ENCODE results near the gene MMP17. TPM values are rescaled to one million over a fixed set of nuclear protein-coding genes. Genes with fewer than 3 reads are reported as not detected.

MMP17 gene
- total and polyA plus RNA-seq, 12 donors, result 0.28 to 3.7 (median 1.0) TPM; not detected in 1

DNA sequence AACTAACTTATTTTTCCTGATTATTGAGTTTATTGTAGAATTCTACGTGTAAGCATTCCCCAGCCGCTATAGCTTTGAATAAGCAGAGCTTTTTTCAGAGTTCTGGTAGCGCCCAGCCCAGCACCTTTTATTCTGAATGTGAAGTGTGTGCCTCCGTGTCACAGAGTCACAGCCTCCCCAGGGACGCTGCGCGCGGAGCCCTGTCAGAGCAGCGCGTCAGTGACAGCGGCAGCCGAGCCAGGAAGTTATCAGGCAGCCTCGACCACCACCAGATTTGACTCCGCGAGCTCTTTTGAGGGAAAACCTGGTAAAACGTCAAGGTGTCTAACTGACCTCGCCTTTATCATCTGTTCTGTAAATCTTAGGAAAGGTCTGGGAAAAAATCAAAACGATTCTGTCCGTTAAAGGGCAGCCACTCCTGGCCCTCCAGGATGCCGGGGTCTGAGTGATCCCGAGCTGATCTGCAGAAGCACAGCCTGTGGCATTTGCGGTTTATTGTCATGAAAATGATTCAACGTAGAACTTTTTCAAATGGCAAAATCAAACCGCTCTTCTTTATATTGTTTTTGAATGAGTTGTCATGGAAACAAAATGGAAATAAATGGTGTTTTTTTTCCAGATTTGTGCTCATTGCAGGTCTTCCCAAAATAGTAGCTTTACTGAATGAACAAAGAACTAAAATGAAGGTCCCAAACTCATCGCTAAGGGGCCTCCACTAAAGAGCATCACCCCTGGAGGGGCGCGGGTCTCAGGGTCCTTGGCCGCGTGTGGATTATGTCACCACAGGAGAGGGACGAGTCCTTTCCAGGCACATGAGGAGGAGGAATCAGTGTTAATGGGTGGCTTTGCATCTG, 43.1 kb upstream of the MMP17 start:
- no peak overlapping the region for H3K27ac ChIP-seq
- peaks cover 0 to 10% (median 0%) of the 10 kb centered on the region in 9 donors for H3K4me1 ChIP-seq

DNA sequence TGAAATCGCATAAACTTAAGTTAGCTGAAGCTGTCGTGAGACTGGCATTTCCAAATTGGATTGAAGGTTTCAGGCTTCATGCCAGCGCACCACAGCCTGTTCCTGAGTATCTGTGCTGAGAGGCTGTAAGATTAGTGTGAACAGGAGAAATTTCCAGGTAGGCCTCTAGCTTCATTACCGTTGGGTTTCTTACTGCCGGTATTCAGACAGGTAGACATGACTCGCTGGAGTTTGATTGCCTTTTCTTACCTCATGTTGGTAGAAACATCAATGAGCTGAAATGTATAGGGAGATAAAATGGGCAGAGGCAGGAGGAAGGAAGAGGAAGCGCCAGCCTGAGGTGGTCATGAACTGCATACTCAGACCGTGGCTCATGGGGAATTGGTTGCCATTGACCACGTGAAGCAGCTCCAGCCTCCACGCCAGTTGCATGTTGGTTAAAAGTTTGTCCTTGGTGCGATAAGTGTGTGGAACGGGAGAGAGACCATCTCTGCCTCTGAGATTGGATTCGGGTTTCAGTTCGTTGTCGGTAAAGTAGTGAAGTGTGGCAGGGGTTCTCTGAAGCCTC, 42.3 kb upstream of the MMP17 start:
- WGBS, 2 donors, result 90 to 93% methylated on average over 15 of the region's 15 CpGs
- H3K4me3 ChIP-seq, result no peak overlapping the region
- intact Hi-C loops (cut with DNase I), result no loop called here
- TF ChIP-seq, protein P1, sequence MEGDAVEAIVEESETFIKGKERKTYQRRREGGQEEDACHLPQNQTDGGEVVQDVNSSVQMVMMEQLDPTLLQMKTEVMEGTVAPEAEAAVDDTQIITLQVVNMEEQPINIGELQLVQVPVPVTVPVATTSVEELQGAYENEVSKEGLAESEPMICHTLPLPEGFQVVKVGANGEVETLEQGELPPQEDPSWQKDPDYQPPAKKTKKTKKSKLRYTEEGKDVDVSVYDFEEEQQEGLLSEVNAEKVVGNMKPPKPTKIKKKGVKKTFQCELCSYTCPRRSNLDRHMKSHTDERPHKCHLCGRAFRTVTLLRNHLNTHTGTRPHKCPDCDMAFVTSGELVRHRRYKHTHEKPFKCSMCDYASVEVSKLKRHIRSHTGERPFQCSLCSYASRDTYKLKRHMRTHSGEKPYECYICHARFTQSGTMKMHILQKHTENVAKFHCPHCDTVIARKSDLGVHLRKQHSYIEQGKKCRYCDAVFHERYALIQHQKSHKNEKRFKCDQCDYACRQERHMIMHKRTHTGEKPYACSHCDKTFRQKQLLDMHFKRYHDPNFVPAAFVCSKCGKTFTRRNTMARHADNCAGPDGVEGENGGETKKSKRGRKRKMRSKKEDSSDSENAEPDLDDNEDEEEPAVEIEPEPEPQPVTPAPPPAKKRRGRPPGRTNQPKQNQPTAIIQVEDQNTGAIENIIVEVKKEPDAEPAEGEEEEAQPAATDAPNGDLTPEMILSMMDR (IDR thresholded peaks at IDR 0.05), result no peak
- no peaks in the 10 kb centered on the region for H3K27me3 ChIP-seq
- H3K4me1 ChIP-seq, result peaks cover 0 to 10% (median 0%) of the 10 kb centered on the region in 9 donors
- no peaks in the 10 kb centered on the region for H3K9me3 ChIP-seq
- no peak overlapping the region for H3K27ac ChIP-seq
- peaks cover 0 to 95% (median 39%) of the 10 kb centered on the region in 9 donors for H3K36me3 ChIP-seq
- DNase-seq, result no peak
- no peak for ATAC-seq

More for the DNA sequence above, 43.1 kb upstream of the MMP17 start:
- ATAC-seq (no peak), DNase-seq (no peak)
- H3K27me3 ChIP-seq, result no peaks in the 10 kb centered on the region
- TF ChIP-seq, protein P1 (IDR thresholded peaks at IDR 0.05), result no peak
- intact Hi-C loops (cut with DNase I), result no loop called here
- peaks cover 0 to 95% (median 41%) of the 10 kb centered on the region in 9 donors for H3K36me3 ChIP-seq
- H3K4me3 ChIP-seq, result no peak overlapping the region
- 83 to 84% methylated on average over 30 of the region's 30 CpGs for WGBS, 2 donors
- no peaks in the 10 kb centered on the region for H3K9me3 ChIP-seq

DNA sequence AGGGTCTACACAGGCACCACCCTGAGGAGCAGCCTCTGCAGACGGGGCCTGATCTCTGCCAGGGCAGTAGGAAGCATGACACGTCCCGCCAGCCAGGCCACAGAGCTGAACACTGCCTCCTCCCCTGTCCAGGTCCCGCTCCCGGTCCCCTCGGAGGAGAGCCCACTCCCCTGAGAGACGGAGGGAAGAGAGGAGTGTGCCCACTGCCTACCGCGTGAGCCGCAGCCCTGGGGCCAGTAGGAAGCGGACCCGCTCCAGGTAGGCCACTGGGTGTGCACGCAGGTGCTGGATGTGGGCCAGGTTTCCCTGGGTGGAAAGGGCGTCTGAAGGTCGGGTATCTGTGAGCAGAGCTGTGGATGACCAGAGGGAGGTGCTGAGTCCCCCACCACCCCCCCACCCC, 41.9 kb upstream of the MMP17 start:
- H3K4me1 ChIP-seq, result peaks cover 0 to 10% (median 0%) of the 10 kb centered on the region in 9 donors
- intact Hi-C loops (cut with DNase I), result no loop called here
- TF ChIP-seq, protein P1 (IDR thresholded peaks at IDR 0.05), result no peak
- H3K36me3 ChIP-seq, result peaks cover 0 to 95% (median 43%) of the 10 kb centered on the region in 9 donors
- peak in 5 of 8 donors; percentile 12 to 43 (median 37) for ATAC-seq
- no peaks in the 10 kb centered on the region for H3K27me3 ChIP-seq
- no peak overlapping the region for H3K27ac ChIP-seq
- WGBS, 2 donors, result 83 to 84% methylated on average over 15 of the region's 15 CpGs
- DNase-seq, result no peak
- no peak overlapping the region for H3K4me3 ChIP-seq
- H3K9me3 ChIP-seq, result no peaks in the 10 kb centered on the region

DNA sequence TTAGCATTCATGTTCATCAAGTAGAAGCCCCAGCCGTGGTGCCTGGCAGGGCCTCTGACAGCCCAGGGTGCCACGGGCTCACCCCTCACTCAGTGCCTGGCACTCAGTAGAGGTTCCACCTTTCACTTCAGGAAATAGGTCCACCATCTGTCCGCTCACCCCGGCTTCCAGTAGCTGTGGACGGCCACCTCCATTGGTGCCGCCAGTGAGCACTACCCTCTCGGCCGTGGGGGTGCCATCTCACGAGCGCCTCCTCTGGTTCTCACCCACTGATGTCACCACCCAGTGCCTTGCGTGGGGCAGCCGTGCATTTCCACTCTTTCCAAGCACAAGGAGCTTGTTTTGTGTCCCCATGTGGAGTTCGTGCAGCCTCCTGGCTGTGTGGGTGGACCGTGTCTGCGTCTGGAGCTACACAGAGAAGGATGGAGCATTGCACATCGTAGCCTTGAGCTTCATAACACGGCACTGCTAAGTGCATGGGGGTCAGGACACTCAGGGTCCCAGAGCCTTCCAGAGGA, 41.0 kb upstream of the MMP17 start:
- Histone ChIP-seq H3K36me3 (peaks cover 0 to 93% (median 34%) of the 10 kb centered on the region in 9 donors), H3K9me3 (no peaks in the 10 kb centered on the region), H3K4me3 (no peak overlapping the region), H3K27me3 (no peaks in the 10 kb centered on the region), H3K27ac (no peak overlapping the region), H3K4me1 (peaks cover 0 to 10% (median 0%) of the 10 kb centered on the region in 9 donors)
- no peak for DNase-seq
- peak in 4 of 8 donors; percentile 11 to 50 (median 26) for ATAC-seq
- TF ChIP-seq, protein P1 (IDR thresholded peaks at IDR 0.05), result no peak
- intact Hi-C loops (cut with DNase I), result no loop called here
- 94% methylated on average over 17 of the region's 17 CpGs for WGBS, 2 donors

Data from heart right ventricle (tissue), 16 donors.